Sigmoid colon (tissue), 7 donors: Measurements from ENCODE around the gene PLPP3. TPM values are rescaled to one million over a fixed set of nuclear protein-coding genes. Genes with fewer than 3 reads are reported as not detected.
A peak's percentile ranks its signal among the peaks of the same experiment; 100 is the strongest.

Source experiments
- DNase-seq: peaks from one replicate; pipeline ENCODE4 v3.0.0-alpha.2; 2019
- H3K27ac ChIP-seq, 4 donors: fragments of 200-600 bp; sonication (generic); one replicate each; pipeline ENCODE4 v1.5.1; 2016 to 2019; ENCODE audit warnings: mild to moderate bottlenecking in 1 of 4
- H3K27me3 ChIP-seq, 3 donors: fragments of 200-600 bp; sonication (generic); one replicate each; pipeline ENCODE4 v1.5.1; 2019; ENCODE audit warnings: mild to moderate bottlenecking in 1 of 3
- H3K36me3 ChIP-seq, 4 donors: fragments of 200-600 bp; sonication (generic); one replicate each; pipeline ENCODE4 v1.5.1; 2016 to 2019
- H3K4me1 ChIP-seq, 4 donors: fragments of 200-600 bp; sonication (generic); one replicate each; pipeline ENCODE4 v1.5.1; 2017 to 2019
- H3K4me3 ChIP-seq, 4 donors: fragments of 200-600 bp; sonication (generic); one replicate each; pipeline ENCODE4 v1.5.1; 2017 to 2019; ENCODE audit warnings: mild to moderate bottlenecking in 2 of 4, moderate library complexity in 1 of 4
- H3K9me3 ChIP-seq, 4 donors: fragments of 200-600 bp in 3 of 4; sonication (generic) in 3 of 4; one replicate each; pipeline versions ENCODE4 v1.5.1 to v1.6.1; 2013 to 2019
- CTCF ChIP-seq, 4 experiments: fragments of 450-650 bp in 3 of 4; fragments of 200-600 bp in 1 of 4; IDR thresholded peaks; one replicate each; pipeline ENCODE4 v1.5.1; 2016 to 2019; ENCODE audit warnings: antibody characterized with exemption in 4 of 4, mild to moderate bottlenecking in 3 of 4, moderate library complexity in 2 of 4
- EP300 ChIP-seq, 4 donors: sonication (generic); formaldehyde crosslinking; IDR thresholded peaks; one replicate each; pipeline ENCODE4 v1.6.1; 2017; ENCODE audit warnings: antibody characterized with exemption in 4 of 4
- POLR2A ChIP-seq, 2 donors: fragments of 450-650 bp; IDR thresholded peaks; one replicate each; pipeline ENCODE4 v1.6.1; 2016; ENCODE audit warnings: antibody characterized with exemption in 2 of 2, mild to moderate bottlenecking in 2 of 2, moderate library complexity in 2 of 2
- POLR2AphosphoS5 ChIP-seq, 4 donors: sonication (generic); formaldehyde crosslinking; IDR thresholded peaks; one replicate each; pipeline ENCODE4 v1.6.1; 2017; ENCODE audit warnings: antibody characterized with exemption in 4 of 4
- WGBS, 2 donors: extraction: QIAGEN DNeasy Blood & Tissue Kit; methylation state at CpG; one replicate each; pipeline ENCODE4 v1.1.7; 2013; 5-methylcytosine and 5-hydroxymethylcytosine counted together
- intact Hi-C: fragments of 100-400 bp; cut with DNase I; formaldehyde crosslinking; loops from one replicate; pipeline ENCODE4 v1.15.1; 2023
- polyA plus RNA-seq, 3 donors: library from polyadenylated mRNA; stranded (reverse); fragments of 200-250 nt; gene quantifications; one replicate each; pipeline ENCODE4 v1.2.3, GENCODE V29; 2013
- total RNA-seq, 4 donors: library from RNA; depleted of rRNA; stranded (reverse); fragments of >200 nt; gene quantifications; one replicate each; pipeline ENCODE4 v1.1.0, GENCODE V29; 2016
- donor health status: healthy with polysubstance abuse.
- donor health status: Bipolar disorder and iron deficiency.
- donor health status: healthy.

PLPP3 gene
- total and polyA plus RNA-seq, 7 donors = 4.9 to 136 (median 92.8) TPM

GRCh38 chr1:56457756-56458375, 121.5 kb downstream of the PLPP3 start:
- no peak for DNase-seq
- no peak for TF ChIP-seq EP300 (IDR thresholded peaks at IDR 0.05)
- H3K36me3 ChIP-seq = no peaks in the 10 kb centered on the region
- intact Hi-C loops = no loop called here
- no peaks in the 10 kb centered on the region for H3K27me3 ChIP-seq
- H3K4me1 ChIP-seq = peaks cover 0 to 11% (median 9%) of the 10 kb centered on the region in 4 donors
- no peaks in the 10 kb centered on the region for H3K9me3 ChIP-seq
- WGBS, 2 donors = 92 to 95% methylated on average over 10 of the region's 10 CpGs
- H3K27ac ChIP-seq = no peak overlapping the region
- H3K4me3 ChIP-seq = no peak overlapping the region

- Histone ChIP-seq H3K27me3 (no peaks in the 10 kb centered on the region), H3K27ac (peak overlapping the region in 1 of 4 donors; percentile 39), H3K9me3 (no peaks in the 10 kb centered on the region), H3K4me3 (no peak overlapping the region), H3K4me1 (peaks cover 0 to 23% (median 22%) of the 10 kb centered on the region in 4 donors), H3K36me3 (no peaks in the 10 kb centered on the region)
- no peak for DNase-seq
- intact Hi-C loops = no loop called here
- WGBS, 2 donors = 76 to 91% methylated on average over 12 of the region's 12 CpGs
- no peak for TF ChIP-seq POLR2A (IDR thresholded peaks at IDR 0.05)
- TF ChIP-seq EP300 (IDR thresholded peaks at IDR 0.05) = peak in 1 of 4 donors; percentile 6
- no peak for TF ChIP-seq CTCF (IDR thresholded peaks at IDR 0.05)
- peak in 2 of 4 donors; percentile 8 to 39 for TF ChIP-seq POLR2AphosphoS5 (IDR thresholded peaks at IDR 0.05)
Observed at GRCh38 chr1:56456435-56457101, 122.8 kb downstream of the PLPP3 start.

GRCh38 chr1:56453417-56454078, 125.8 kb downstream of the PLPP3 start:
- TF ChIP-seq POLR2AphosphoS5 (IDR thresholded peaks at IDR 0.05) = peak in 3 of 4 donors; percentile 1 to 58 (median 54)
- TF ChIP-seq EP300 (IDR thresholded peaks at IDR 0.05) = no peak
- no peaks in the 10 kb centered on the region for H3K36me3 ChIP-seq
- H3K4me1 ChIP-seq = peaks cover 0 to 29% (median 22%) of the 10 kb centered on the region in 4 donors
- no peaks in the 10 kb centered on the region for H3K27me3 ChIP-seq
- H3K9me3 ChIP-seq = no peaks in the 10 kb centered on the region
- 86 to 88% methylated on average over 10 of the region's 10 CpGs for WGBS, 2 donors
- intact Hi-C loops = loop anchor here (5.0 kb wide), 1 partner anchor 306 kb away; no protein-coding TSS in a partner anchor
- H3K27ac ChIP-seq = peak overlapping the region in 3 of 4 donors; percentile 60 to 72 (median 61)
- H3K4me3 ChIP-seq = no peak overlapping the region
- no peak for DNase-seq

- Histone ChIP-seq H3K4me3 (no peak overlapping the region), H3K27ac (peak overlapping the region in 3 of 4 donors; percentile 60 to 72 (median 61)), H3K9me3 (no peaks in the 10 kb centered on the region), H3K27me3 (no peaks in the 10 kb centered on the region), H3K36me3 (no peaks in the 10 kb centered on the region), H3K4me1 (peaks cover 0 to 34% (median 22%) of the 10 kb centered on the region in 4 donors)
- peak; percentile 83 for DNase-seq
- WGBS, 2 donors = 79 to 94% methylated on average over 4 of the region's 4 CpGs
- intact Hi-C loops = loop anchor here (5.0 kb wide), 1 partner anchor 306 kb away; no protein-coding TSS in a partner anchor
- TF ChIP-seq CTCF (IDR thresholded peaks at IDR 0.05) (no peak), EP300 (IDR thresholded peaks at IDR 0.05) (peak in 1 of 4 donors; percentile 11), POLR2AphosphoS5 (IDR thresholded peaks at IDR 0.05) (peak in 1 of 4 donors; percentile 74)
Observed at GRCh38 chr1:56453016-56453415, 126.3 kb downstream of the PLPP3 start.

- WGBS, 2 donors = 66 to 67% methylated on average over 3 of the region's 3 CpGs
- peak; percentile 81 for DNase-seq
- Histone ChIP-seq H3K4me3 (no peak overlapping the region), H3K9me3 (no peaks in the 10 kb centered on the region), H3K36me3 (no peaks in the 10 kb centered on the region), H3K27ac (peak overlapping the region; percentile 16 to 72 (median 60)), H3K27me3 (no peaks in the 10 kb centered on the region), H3K4me1 (peaks cover 0 to 40% (median 23%) of the 10 kb centered on the region in 4 donors)
- TF ChIP-seq POLR2AphosphoS5 (IDR thresholded peaks at IDR 0.05) (peak in 3 of 4 donors; percentile 27 to 52 (median 31)), POLR2A (IDR thresholded peaks at IDR 0.05) (no peak), CTCF (IDR thresholded peaks at IDR 0.05) (no peak)
- intact Hi-C loops = loop anchor here (5.0 kb wide), 1 partner anchor 305 kb away; no protein-coding TSS in a partner anchor
Observed at GRCh38 chr1:56452027-56453011, 127.0 kb downstream of the PLPP3 start.
